ENCODE measurements around the gene PRTFDC1.

Gene PRTFDC1

DNA sequence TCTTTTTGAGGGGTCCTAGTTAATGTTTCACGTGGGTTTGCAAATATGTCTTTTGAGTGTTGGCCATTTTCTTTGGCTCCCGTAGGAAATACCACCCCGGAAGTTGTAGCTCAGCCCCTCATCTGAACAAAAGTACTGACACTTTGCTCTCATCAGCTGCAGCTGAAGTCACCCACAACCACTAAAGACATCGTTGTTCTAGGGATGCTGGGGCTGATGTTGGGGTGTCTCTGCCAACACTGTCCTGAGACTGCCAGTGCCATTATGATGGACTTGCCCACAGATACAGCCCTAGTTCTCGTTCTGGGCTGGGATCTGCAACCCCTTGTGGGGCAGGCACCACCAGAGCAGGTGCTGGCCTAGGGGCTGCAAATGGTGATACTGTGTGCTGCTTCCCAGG is 146.1 kb downstream of the PRTFDC1 start:
- in situ Hi-C loops (cut with HindIII; ENCODE audit: low sequenced_read_pairs): no loop called here

GRCh38 chr10:24804956-24805355 is 147.4 kb downstream of the PRTFDC1 start:
- in situ Hi-C loops (cut with HindIII; ENCODE audit: low sequenced_read_pairs): no loop called here

DNA sequence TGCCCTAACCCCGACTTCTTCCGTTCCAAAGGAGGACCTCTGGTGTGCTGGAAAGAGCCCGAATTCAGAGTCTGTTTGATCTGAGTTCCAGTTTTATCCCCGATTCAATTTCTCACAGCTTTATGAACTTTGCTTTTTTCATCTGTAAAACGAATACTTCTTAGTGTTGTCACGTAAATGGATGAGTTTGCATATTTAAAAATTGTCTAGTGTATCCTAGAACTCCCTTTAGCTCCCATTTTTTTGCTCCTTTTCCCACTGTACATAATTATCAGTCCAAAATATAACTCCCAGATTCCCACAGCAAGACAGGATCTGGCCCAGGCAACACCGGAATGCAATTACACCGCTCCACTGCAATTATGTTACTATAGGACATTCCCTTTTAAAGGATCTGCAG is 148.0 kb downstream of the PRTFDC1 start:
- in situ Hi-C loops (cut with HindIII; ENCODE audit: low sequenced_read_pairs): no loop called here

GRCh38 chr10:24802378-24802777 is 150.0 kb downstream of the PRTFDC1 start:
- in situ Hi-C loops (cut with HindIII; ENCODE audit: low sequenced_read_pairs): no loop called here

- in situ Hi-C loops (cut with HindIII; ENCODE audit: low sequenced_read_pairs): no loop called here
Measured at GRCh38 chr10:24800861-24801260, 151.5 kb downstream of the PRTFDC1 start.
